NCI-H146 (cell line): ENCODE data around the gene TGFB3.
"Not testable (repeated sequence)": the region's sequence is repeated elsewhere in the genome, so short reads cannot be mapped to it uniquely, and the experiment has no call there.

Experiments used
- DNase-seq: peaks from one replicate; lab custom pipeline; 2025; lab: John Stamatoyannopoulos, UW

The TGFB3 gene

DNA sequence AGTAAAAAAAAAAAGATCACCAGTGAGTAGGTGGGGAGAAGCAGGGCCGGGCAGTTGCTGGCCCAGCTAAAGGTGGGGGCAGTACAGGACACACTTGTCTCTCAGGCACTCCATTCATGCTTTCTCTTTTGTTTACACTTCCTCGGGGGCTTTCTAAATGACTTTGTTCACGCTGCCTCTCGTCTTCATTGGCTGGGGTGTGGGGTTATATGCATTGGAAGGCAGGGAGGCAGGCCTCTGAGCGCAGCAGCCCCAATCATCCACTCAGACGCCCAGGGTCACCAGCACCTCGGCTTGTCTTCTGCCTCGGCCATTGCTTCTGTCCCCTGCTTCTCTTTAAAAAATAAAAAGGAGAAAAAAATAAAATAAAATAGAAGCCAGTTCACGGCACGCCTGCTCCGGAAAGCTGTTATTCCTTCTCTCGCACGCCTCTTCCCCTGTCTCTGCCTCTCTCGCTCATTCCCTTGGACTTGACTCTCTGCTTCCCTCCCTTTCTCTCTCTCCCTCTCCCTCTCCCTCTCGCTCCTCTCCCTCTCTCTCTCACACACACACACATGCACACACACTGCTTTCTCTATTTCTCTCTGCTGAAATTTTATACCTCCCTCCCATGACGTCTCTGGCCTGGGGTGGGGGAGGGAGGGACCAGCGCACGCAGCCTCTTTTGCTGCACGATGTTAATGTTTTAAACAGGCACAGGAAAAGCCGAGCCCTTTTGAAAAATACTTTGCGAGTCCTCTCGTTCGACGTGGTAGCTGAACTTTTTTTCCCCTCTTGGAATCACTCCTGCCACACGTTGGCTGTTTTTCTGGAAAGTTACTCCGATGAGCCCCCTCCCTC, at the start of gene TGFB3:
Gene TGFB3, minus strand, starts transcription at position 570 of the 840 bp plus-strand sequence. CDS start 1,102 bp downstream, outside the sequence.
- peak; percentile 71 for DNase-seq

DNA sequence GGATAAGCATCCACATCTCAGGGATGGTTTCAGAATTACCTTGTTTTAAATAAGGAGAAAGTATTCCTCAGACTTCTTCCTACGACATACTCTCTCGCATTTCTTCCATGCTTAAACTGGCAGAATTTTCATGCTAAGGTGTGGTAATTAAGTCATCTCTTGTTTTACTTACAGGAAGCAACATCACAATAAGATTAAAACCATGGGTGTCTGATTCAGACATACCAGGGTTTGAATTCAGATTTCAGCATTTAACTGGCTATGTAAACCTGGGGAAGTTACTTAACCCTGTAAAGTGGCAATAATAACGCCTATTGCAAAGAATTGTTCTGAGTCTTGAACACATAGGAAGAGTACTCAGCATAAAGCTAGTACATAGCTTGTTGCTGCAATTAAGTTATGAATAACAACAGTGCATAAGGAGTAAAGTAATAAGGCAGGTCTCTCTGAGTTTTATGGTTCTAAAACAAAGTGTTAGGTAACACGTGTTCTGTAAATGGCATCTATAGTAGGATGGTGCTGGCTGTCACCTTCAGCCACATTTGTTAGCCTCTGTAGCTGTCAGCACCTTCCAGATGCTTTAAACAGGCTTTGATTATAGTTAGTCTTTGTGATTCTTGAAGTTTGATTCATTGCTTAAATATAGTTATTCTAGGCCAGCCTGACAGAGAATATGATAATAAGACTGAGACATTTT, 42.6 kb upstream of the TGFB3 start:
- no peak for DNase-seq

DNA sequence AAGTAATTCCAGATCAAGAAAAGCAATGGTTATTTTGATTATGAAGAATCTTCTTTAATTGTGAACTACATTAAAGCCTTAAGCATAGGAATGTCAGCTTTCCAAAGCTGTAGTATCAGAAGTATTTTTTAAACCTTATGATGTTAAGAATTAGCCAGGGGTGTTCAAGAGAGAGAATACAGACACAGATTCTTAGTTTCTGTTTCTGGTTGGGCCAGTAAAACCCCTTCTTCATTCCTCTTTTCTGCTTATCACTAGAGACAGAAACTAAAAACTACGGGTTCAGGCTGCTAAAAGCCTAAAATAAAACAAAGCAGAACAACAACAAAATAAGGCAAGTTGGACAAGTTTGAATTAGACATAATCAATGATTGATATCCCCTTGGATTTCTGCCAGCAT, 42.0 kb upstream of the TGFB3 start:
- no peak for DNase-seq

- no peak for DNase-seq
These were observed 41.2 kb upstream of the TGFB3 start for GRCh38 chr14:76022991-76023390.

DNA sequence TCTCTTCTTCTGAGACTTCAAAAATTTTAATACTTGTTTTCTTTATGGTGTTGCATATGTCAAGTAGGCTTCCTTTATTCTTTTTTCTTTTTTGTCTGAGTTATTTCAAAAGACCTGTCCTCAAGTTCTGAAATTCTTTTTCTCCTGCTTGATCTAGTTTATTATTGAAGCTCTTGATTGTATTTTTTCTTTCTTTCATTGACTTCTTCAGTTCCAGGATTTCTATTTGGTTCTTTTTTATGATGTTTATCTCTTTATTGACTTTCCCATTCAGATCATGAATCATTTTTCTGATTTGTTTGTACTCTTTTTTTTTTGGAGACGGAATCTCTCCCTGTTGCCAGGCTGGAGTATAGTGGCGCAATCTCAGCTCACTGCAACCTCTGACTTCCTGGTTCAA, 37.9 kb upstream of the TGFB3 start:
- no peak for DNase-seq

- DNase-seq = no peak
These were observed 33.9 kb upstream of the TGFB3 start for GRCh38 chr14:76015668-76016067.

GRCh38 chr14:76015191-76015590, 33.4 kb upstream of the TGFB3 start:
- DNase-seq = no peak

DNA sequence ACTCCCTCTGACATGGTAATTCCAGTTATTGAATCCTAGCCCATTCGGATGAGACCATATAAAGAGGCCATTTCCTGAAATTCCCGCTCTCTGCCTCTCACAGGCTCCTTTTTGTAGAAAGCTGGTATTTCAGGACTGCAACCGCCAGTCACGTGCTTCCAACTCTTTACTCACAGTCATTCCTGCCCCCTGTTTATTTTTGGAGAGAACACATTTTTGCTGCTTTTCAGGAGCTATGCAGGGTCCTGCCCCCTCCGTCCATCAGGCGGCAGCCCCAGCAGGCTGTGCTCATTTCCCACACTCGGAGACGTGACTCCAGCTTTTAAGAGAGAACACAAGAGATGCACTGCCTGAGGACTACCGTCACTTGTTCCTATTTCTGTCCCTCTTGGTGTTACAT, 30.6 kb upstream of the TGFB3 start:
- DNase-seq = no peak

GRCh38 chr14:76011930-76012329, 30.1 kb upstream of the TGFB3 start:
- no peak for DNase-seq

DNA sequence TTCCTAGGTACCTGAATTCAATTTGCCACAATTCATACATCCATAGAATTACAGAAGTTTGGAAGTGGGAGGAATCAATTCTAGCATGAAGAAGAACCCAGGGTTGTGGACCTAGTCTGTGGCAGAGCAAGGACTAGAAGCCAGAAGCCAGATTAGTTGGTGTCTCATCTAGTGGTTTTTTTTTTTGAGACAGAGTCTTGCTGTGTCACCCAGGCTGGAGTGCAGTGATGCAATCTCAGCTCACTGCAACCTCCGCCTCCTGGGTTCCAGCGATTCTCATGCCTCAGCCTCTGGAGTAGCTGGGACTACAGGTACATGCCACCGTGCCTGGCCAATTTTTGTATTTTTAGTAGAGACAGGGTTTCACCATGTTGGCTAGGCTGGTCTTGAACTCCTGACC, 27.8 kb upstream of the TGFB3 start:
- not testable (repeated sequence) for DNase-seq

GRCh38 chr14:76007852-76008251, 26.1 kb upstream of the TGFB3 start:
- no peak for DNase-seq

DNA sequence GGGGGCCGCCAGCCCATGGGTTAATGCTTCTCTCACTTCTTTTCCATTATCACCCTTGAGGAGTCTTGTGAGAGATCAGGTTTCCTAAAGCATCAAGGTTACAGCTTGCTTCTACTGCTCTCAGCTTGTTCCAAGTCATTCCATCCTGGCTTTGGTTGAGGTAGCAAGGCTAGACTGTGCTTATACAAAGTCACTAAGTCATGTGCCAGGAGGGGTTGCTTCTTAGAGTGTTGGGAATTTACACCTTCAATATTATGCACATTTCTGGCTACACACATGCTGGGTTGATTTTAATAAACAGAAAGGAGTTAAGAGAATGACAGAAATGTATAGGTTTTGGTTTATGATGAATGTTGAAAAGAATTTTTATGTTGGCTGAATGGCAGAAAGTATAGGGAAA, 25.6 kb upstream of the TGFB3 start:
- no peak for DNase-seq

DNA sequence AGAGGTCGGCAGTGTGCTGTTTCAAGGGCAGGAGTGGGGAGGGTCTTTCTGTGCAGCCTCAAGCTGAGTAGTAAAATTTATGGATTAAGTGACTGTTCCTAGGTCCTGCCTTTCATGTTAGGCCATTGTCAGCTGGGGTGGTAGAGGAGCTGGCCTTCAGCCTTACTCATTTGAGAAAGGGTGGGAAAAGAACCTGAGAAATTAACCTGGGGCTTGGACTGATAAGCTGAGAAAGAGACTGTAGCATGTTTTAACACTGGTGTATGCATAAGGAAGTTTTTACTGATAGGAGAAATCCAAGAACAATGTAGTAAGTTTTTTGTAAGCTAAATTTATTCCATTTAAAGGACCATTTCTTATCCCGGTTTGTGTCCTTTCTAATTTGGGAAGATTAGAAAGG, 24.5 kb upstream of the TGFB3 start:
- no peak for DNase-seq

DNA sequence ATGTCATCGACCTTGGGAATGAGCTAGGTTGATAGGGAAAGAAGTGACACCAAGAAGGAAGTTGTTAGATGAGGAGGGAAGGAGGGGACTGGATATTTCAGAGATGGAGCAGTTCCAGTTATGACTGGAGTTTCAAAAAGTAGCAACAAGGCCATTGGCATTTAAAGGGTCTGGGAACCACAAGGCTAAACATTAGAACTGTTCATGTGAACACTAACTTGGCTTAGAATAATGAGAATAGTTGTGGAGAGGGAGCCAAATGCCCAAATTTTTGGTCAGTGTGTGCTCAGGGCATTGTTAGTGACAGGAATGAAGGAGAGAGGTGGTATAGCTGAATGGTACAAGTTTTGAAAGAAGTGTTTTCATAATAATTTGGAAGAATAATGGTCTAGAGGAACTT, 20.6 kb upstream of the TGFB3 start:
- DNase-seq = no peak

- no peak for DNase-seq
These were observed 17.9 kb upstream of the TGFB3 start for GRCh38 chr14:75999511-76000190.

DNA sequence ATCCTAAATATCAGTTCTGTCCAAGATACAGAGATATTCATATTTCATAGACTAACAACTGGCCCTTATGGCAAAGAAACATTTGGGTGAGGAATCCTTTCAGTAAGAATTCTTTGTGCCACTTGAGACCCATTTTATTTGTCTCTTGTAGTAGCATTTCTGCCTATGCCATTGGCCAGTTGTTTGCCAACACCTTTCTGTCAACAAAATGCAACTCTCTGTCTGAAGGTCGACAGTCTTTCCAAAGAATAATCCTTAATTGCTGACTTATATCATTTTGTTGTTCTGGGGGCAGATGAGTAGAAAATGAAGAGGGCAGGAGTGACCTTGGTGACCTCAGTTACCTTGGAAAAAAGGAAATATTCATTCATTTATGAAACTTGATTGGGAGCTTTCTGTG, 14.7 kb upstream of the TGFB3 start:
- no peak for DNase-seq

DNA sequence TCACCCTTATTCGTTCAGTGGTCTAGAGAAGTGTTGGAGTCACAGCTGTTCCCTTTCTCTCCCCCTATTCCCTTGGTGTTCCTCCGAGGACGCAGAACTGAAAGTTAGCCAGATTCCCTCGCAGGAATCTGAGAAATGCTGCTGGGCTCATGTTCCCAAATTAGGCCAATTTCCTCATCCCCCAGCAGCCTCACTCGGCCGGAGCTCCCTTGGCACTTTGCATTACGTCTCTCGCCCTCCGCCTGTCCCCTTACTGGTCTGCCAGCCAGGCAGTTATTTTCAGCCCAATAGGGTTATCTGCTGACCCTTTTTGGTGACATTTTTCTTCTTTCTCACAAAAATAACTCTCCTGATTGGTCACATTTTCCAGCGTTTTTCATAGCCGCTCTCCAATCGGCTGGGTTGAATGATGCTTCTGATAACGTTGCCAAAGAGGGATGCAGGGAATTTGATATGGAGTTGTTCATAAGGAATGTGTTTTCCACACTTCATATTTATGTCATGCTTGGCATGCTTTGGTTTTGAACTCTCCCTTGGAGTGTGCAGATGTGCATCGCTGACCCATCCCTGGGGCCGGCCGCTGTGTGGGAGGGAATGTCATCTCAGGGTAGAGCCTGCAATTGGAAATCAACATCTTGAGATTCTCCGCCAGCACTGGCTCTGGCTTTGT, 13.7 kb upstream of the TGFB3 start:
- DNase-seq = no peak

DNA sequence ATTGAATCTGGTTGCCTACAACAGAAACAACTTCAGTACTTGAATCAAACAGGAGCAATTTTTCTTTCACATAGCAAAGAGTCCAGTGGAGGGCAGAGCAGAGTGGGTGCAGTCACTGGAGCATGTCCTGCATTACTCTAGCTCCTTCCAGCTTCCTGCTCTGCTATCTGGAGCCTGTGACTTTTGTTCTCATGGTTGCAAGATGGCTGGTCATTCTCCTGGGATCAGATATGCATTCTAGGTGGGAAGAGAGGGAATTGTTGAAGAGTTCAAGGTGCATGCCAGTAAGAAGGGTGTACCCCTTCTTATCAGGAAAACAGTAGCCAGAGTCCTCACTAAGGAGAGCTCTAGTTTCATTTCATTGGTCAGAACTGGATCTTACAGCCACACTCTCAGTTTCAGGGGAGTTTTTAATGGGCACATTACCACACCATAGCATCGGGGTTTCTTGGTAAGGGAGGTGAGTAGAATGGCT, 11.8 kb upstream of the TGFB3 start:
- no peak for DNase-seq

DNA sequence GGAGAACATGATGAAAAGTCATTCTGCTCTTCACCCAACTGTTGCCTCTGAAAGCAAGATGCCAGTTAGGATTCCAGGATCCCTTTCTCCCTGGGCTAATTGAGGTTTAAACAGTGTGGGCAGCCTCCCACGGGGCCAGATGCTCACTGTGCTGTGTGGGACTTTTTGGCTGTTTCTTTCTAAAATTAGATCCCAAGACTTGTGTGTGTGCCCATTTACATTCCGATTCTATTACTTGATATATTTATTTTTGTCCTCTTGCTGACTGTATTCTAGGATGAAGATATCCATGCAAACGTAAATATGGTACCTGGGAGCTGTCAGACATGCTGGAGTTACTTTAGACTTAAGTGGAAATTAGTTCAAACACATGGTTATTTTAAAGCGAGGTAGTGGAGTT, 10.0 kb upstream of the TGFB3 start:
- DNase-seq = no peak

GRCh38 chr14:75990297-75990696, 8.5 kb upstream of the TGFB3 start:
- DNase-seq = no peak

GRCh38 chr14:75989134-75989533, 7.3 kb upstream of the TGFB3 start:
- DNase-seq = no peak
